GM21529 (cell line): ENCODE measurements around the gene NYAP2.

Experiments used
- ATAC-seq: cut with Tn5 transposase; IDR thresholded peaks from one replicate; pipeline ENCODE4 v1.9.1; 2021; ENCODE audit not compliant: unreplicated experiment

Gene NYAP2

GRCh38 chr2:225428360-225428759 lies 28.9 kb downstream of the NYAP2 start:
- ATAC-seq, result no peak

- no peak for ATAC-seq
Observed at GRCh38 chr2:225429717-225430116, 30.2 kb downstream of the NYAP2 start.

GRCh38 chr2:225431105-225431863 lies 31.8 kb downstream of the NYAP2 start:
- no peak for ATAC-seq

- ATAC-seq, result no peak
Observed at GRCh38 chr2:225434014-225434413, 34.5 kb downstream of the NYAP2 start.

- no peak for ATAC-seq
Observed at GRCh38 chr2:225437319-225437718, 37.8 kb downstream of the NYAP2 start.

GRCh38 chr2:225438248-225438647 lies 38.7 kb downstream of the NYAP2 start:
- ATAC-seq, result no peak

- ATAC-seq, result no peak
Observed at GRCh38 chr2:225452677-225453076, 53.2 kb downstream of the NYAP2 start.

- ATAC-seq, result no peak
Observed at GRCh38 chr2:225454412-225454811, 54.9 kb downstream of the NYAP2 start.

GRCh38 chr2:225456619-225457260 lies 57.2 kb downstream of the NYAP2 start:
- no peak for ATAC-seq

GRCh38 chr2:225457482-225457881 lies 58.0 kb downstream of the NYAP2 start:
- no peak for ATAC-seq

GRCh38 chr2:225458431-225459117 lies 59.1 kb downstream of the NYAP2 start:
- peak; percentile 77 for ATAC-seq

GRCh38 chr2:225462417-225462816 lies 62.9 kb downstream of the NYAP2 start:
- ATAC-seq, result no peak

GRCh38 chr2:225462945-225463344 lies 63.4 kb downstream of the NYAP2 start:
- no peak for ATAC-seq

- no peak for ATAC-seq
Observed at GRCh38 chr2:225463449-225463848, 63.9 kb downstream of the NYAP2 start.

- ATAC-seq, result peak; percentile 86
Observed at GRCh38 chr2:225464346-225465025, 65.0 kb downstream of the NYAP2 start.

GRCh38 chr2:225465827-225466226 lies 66.3 kb downstream of the NYAP2 start:
- no peak for ATAC-seq

GRCh38 chr2:225466891-225467604 lies 67.5 kb downstream of the NYAP2 start:
- ATAC-seq, result no peak

GRCh38 chr2:225468131-225468530 lies 68.6 kb downstream of the NYAP2 start:
- no peak for ATAC-seq

GRCh38 chr2:225471039-225471438 lies 71.5 kb downstream of the NYAP2 start:
- ATAC-seq, result no peak

GRCh38 chr2:225471482-225471881 lies 72.0 kb downstream of the NYAP2 start:
- no peak for ATAC-seq

- no peak for ATAC-seq
Observed at GRCh38 chr2:225472161-225472560, 72.7 kb downstream of the NYAP2 start.
